ENCODE measurements around the gene CLSTN2. TPM values are rescaled to one million over a fixed set of nuclear protein-coding genes. Genes with fewer than 3 reads are reported as not detected.

Gene CLSTN2
- total and polyA plus RNA-seq, 2 of the 4 experiments (the other 2 are of a cell fraction), result under 0.01 to 0.07 TPM

- H3K9ac ChIP-seq (ENCODE audit: low read depth, low read length), result no peak overlapping the region
- no peak overlapping the region for H2BK120ac ChIP-seq (ENCODE audit: low read depth, low read length)
- no peak overlapping the region for H2BK5ac ChIP-seq (ENCODE audit: low read depth, low read length, poor library complexity, severe bottlenecking)
- no peak overlapping the region for H2BK15ac ChIP-seq (ENCODE audit: low read depth, low read length)
- no peak overlapping the region for H3K4me3 ChIP-seq (ENCODE audit: insufficient read depth, low read depth, low read length)
- in situ Hi-C loops (cut with MboI; ENCODE audit: low sequenced_read_pairs), result no loop called here
- ChIA-PET POLR2A (ENCODE audit: unreplicated experiment) (no interaction called here), CTCF (no interaction called here)
- DNase-seq, result no peak
- no peak overlapping the region for H4K5ac ChIP-seq (ENCODE audit: low read depth, low read length)
- no peak overlapping the region for H4K8ac ChIP-seq (ENCODE audit: low read depth in 2 of 2, low read length in 2 of 2)
- no peak for ATAC-seq (ENCODE audit: low read depth)
- H3K27ac ChIP-seq (ENCODE audit: insufficient read depth, low read length), result no peak overlapping the region
- H3K9me3 ChIP-seq (ENCODE audit: control insufficient read depth, insufficient read depth, low read length), result peaks cover 2% of the 10 kb centered on the region; the same call in 1 of the 2 replicates
- no peak overlapping the region for H3K56ac ChIP-seq (ENCODE audit: extremely low read depth, insufficient read depth, low read length)
- TF ChIP-seq MXI1 (IDR thresholded peaks at IDR 0.05; ENCODE audit: borderline replicate concordance, low read depth, low read length) (no peak), CTCF (conservative IDR thresholded peaks at IDR 0.05; ENCODE audit: low read depth, low read length) (no peak), FOS (IDR thresholded peaks at IDR 0.05; ENCODE audit: low read depth, low read length) (no peak)
- WGBS, 2 experiments (ENCODE audit: extremely low coverage in 2 of 2, insufficient read length in 1 of 2), result no CpG with 5 or more reads among the region's 3 CpGs
- no peaks in the 10 kb centered on the region for H3K9me1 ChIP-seq (ENCODE audit: insufficient read depth, low read length)
- intact Hi-C loops (cut with micrococcal nuclease), result no loop called here
- H3K4ac ChIP-seq (ENCODE audit: low read depth, low read length), result no peak overlapping the region
- BruUV-seq (replicated peaks), result no TSS peak
- H3K4me1 ChIP-seq (ENCODE audit: control insufficient read depth, insufficient read depth, low read length), result no peaks in the 10 kb centered on the region
- H2AFZ ChIP-seq (replicated peaks; ENCODE audit: low read length, poor library complexity), result no peak overlapping the region
- H2BK20ac ChIP-seq (ENCODE audit: low read depth, low read length), result no peak overlapping the region
- no peaks in the 10 kb centered on the region for H3K79me1 ChIP-seq (ENCODE audit: low read depth in 1 of 2, low read length in 2 of 2)
- no peak overlapping the region for H3K14ac ChIP-seq (replicated peaks; ENCODE audit: low read depth, low read length)
- no peak overlapping the region for H2AK9ac ChIP-seq (replicated peaks; ENCODE audit: low read depth, low read length, poor library complexity)
- H4K20me1 ChIP-seq (ENCODE audit: insufficient read depth, low read length), result no peaks in the 10 kb centered on the region
- H3K23ac ChIP-seq (ENCODE audit: low read depth, low read length), result no peak overlapping the region
- H3K18ac ChIP-seq (ENCODE audit: low read depth, low read length), result no peak overlapping the region
- no peaks in the 10 kb centered on the region for H3K36me3 ChIP-seq (ENCODE audit: control insufficient read depth, insufficient read depth, low read length)
- no peak overlapping the region for H4K91ac ChIP-seq (ENCODE audit: insufficient read depth, low read depth, low read length)
- no peaks in the 10 kb centered on the region for H3K27me3 ChIP-seq (ENCODE audit: control insufficient read depth, insufficient read depth, low read length)
- no peak overlapping the region for H3K4me2 ChIP-seq (ENCODE audit: low read depth, low read length)
- dilution Hi-C loops (cut with HindIII; ENCODE audit: low sequenced_read_pairs, unreplicated experiment), result no loop called here
- H2AK5ac ChIP-seq (ENCODE audit: low read depth, low read length), result no peak overlapping the region
Measured at GRCh38 chr3:140456974-140457373, 522.0 kb downstream of the CLSTN2 start.

Data from IMR-90 (cell line).